Activated naive CD4-positive, alpha-beta T cell treated with Interleukin-2 at 50 U/mL for 16 hours (primary cell): ENCODE measurements around the gene OR2T10.
"Not testable (repeated sequence)": the region's sequence is repeated elsewhere in the genome, so short reads cannot be mapped to it uniquely, and the experiment has no call there.

Experiments used
- DNase-seq: peaks from one replicate; pipeline ENCODE4 v3.0.0-alpha.2; 2020

The OR2T10 gene

GRCh38 chr1:248593226-248593625 lies 4.3 kb downstream of the OR2T10 start:
- no peak for DNase-seq

GRCh38 chr1:248592655-248593054 lies 4.8 kb downstream of the OR2T10 start:
- DNase-seq: no peak

GRCh38 chr1:248590055-248590454 lies 7.4 kb downstream of the OR2T10 start:
- no peak for DNase-seq

- no peak for DNase-seq
These were observed 8.2 kb downstream of the OR2T10 start for GRCh38 chr1:248589334-248589733.

- no peak for DNase-seq
These were observed 12.2 kb downstream of the OR2T10 start for GRCh38 chr1:248585266-248585665.

GRCh38 chr1:248576260-248576980 lies 21.1 kb downstream of the OR2T10 start:
- no peak for DNase-seq

- not testable (repeated sequence) for DNase-seq
These were observed 22.8 kb downstream of the OR2T10 start, which contains the start of gene OR2T34 for GRCh38 chr1:248574657-248575056. Gene OR2T34, minus strand, starts transcription at chr1:248574757. Its CDS starts 0 bp downstream, at chr1:248574757.

GRCh38 chr1:248573856-248574255 lies 23.6 kb downstream of the OR2T10 start:
- DNase-seq: not testable (repeated sequence)

GRCh38 chr1:248572049-248572448 lies 25.5 kb downstream of the OR2T10 start:
- DNase-seq: not testable (repeated sequence)

- not testable (repeated sequence) for DNase-seq
These were observed 26.7 kb downstream of the OR2T10 start for GRCh38 chr1:248570811-248571210.

GRCh38 chr1:248569049-248569448 lies 28.5 kb downstream of the OR2T10 start:
- not testable (repeated sequence) for DNase-seq

GRCh38 chr1:248565530-248566373 lies 31.7 kb downstream of the OR2T10 start:
- DNase-seq: not testable (repeated sequence)

- DNase-seq: not testable (repeated sequence)
These were observed 34.8 kb downstream of the OR2T10 start, which contains the start of gene OR2T29 for GRCh38 chr1:248562672-248563071. Gene OR2T29, minus strand, starts transcription at chr1:248562772. Its CDS starts 3,281 bp downstream, at chr1:248559491.

- DNase-seq: not testable (repeated sequence)
These were observed 46.5 kb downstream of the OR2T10 start for GRCh38 chr1:248551027-248551426.

- not testable (repeated sequence) for DNase-seq
These were observed 50.1 kb downstream of the OR2T10 start for GRCh38 chr1:248547383-248547782.
